HG03575 (cell line): ENCODE results near the gene AARS2.

Experiments
- ATAC-seq: cut with Tn5 transposase; IDR thresholded peaks from one replicate; pipeline ENCODE4 v1.9.1; 2021; ENCODE audit not compliant: unreplicated experiment, insufficient number of reproducible peaks, low FRiP score; ENCODE audit errors: extremely low read depth

AARS2 gene

GRCh38 chr6:44268095-44268628 lies 45.0 kb downstream of the AARS2 start:
- no peak for ATAC-seq

- ATAC-seq, result no peak
Measured at GRCh38 chr6:44267252-44267651, 45.9 kb downstream of the AARS2 start.

- ATAC-seq, result no peak
Measured at GRCh38 chr6:44266347-44266746, 46.8 kb downstream of the AARS2 start.

GRCh38 chr6:44265722-44266233 lies 47.4 kb downstream of the AARS2 start:
- ATAC-seq, result no peak

GRCh38 chr6:44265007-44265721 lies 48.0 kb downstream of the AARS2 start, which contains the start of gene NFKBIE:
NFKBIE (minus strand) TSS chr6:44265551; CDS start chr6:44265346, 205 bp downstream.
- ATAC-seq, result no peak

- no peak for ATAC-seq
Measured at GRCh38 chr6:44264154-44265006, 48.8 kb downstream of the AARS2 start.

- no peak for ATAC-seq
Measured at GRCh38 chr6:44263354-44264100, 49.6 kb downstream of the AARS2 start.

GRCh38 chr6:44262467-44263353 lies 50.4 kb downstream of the AARS2 start:
- no peak for ATAC-seq

- ATAC-seq, result no peak
Measured at GRCh38 chr6:44261581-44261980, 51.6 kb downstream of the AARS2 start.

- ATAC-seq, result no peak
Measured at GRCh38 chr6:44260451-44261297, 52.5 kb downstream of the AARS2 start.

- ATAC-seq, result no peak
Measured at GRCh38 chr6:44260011-44260410, 53.1 kb downstream of the AARS2 start.

GRCh38 chr6:44258921-44259320 lies 54.2 kb downstream of the AARS2 start:
- ATAC-seq, result no peak

GRCh38 chr6:44258325-44258863 lies 54.8 kb downstream of the AARS2 start:
- no peak for ATAC-seq

- ATAC-seq, result no peak
Measured at GRCh38 chr6:44257753-44258324, 55.3 kb downstream of the AARS2 start.

GRCh38 chr6:44257025-44257752 lies 56.0 kb downstream of the AARS2 start, which contains the start of gene SLC35B2:
SLC35B2 (minus strand) TSS chr6:44257528; CDS start chr6:44257410, 118 bp downstream.
- ATAC-seq, result no peak

- ATAC-seq, result no peak
Measured at GRCh38 chr6:44256775-44257024, 56.4 kb downstream of the AARS2 start.
